ENCODE data around the gene OR4X2.

Gene OR4X2

GRCh38 chr11:48272606-48273005 is 27.7 kb downstream of the OR4X2 start:
- Histone ChIP-seq H3K27ac (no peak overlapping the region), H3K36me3 (no peaks in the 10 kb centered on the region), H3K4me3 (ENCODE audit: low read depth, low read length) (no peak overlapping the region), H3K9me3 (ENCODE audit: severe bottlenecking) (no peaks in the 10 kb centered on the region), H3K27me3 (ENCODE audit: insufficient read depth, low read depth, severe bottlenecking) (peaks cover 19% of the 10 kb centered on the region)
- no peak for TF ChIP-seq CTCF (IDR thresholded peaks at IDR 0.05; ENCODE audit: low read depth, low read length)
- no peak for DNase-seq

Data from WERI-Rb-1 (cell line).